Parathyroid adenoma (tissue), 2 donors: Measurements from ENCODE around the gene MEGF9.

ENCODE experiments used
- H2AFZ ChIP-seq: fragments of 300-600 bp; sonication (generic); one replicate; pipeline ENCODE4 v1.7.0; 2017; ENCODE audit warnings: antibody characterized with exemption, mild to moderate bottlenecking
- H3K27ac ChIP-seq: fragments of 300-600 bp; sonication (generic); one replicate; pipeline ENCODE4 v1.7.0; 2017
- H3K27me3 ChIP-seq: fragments of 300-600 bp; sonication (generic); one replicate; pipeline ENCODE4 v1.7.0; 2017; ENCODE audit warnings: low read length; ENCODE audit not compliant: control insufficient read depth, insufficient read depth
- H3K36me3 ChIP-seq: fragments of 300-600 bp; sonication (generic); one replicate; pipeline ENCODE4 v1.7.0; 2017; ENCODE audit warnings: low read length; ENCODE audit not compliant: control insufficient read depth, insufficient read depth
- H3K4me1 ChIP-seq: fragments of 300-600 bp; sonication (generic); one replicate; pipeline ENCODE4 v1.7.0; 2017; ENCODE audit warnings: control low read depth
- H3K4me2 ChIP-seq: fragments of 300-600 bp; sonication (generic); one replicate; pipeline ENCODE4 v1.7.0; 2017; ENCODE audit warnings: low read length
- H3K4me3 ChIP-seq: fragments of 300-600 bp; sonication (generic); one replicate; pipeline ENCODE4 v1.7.0; 2017; ENCODE audit warnings: low read depth, low read length
- H3K79me2 ChIP-seq: fragments of 300-600 bp; sonication (generic); one replicate; pipeline ENCODE4 v1.7.0; 2017; ENCODE audit warnings: control low read depth
- H3K9ac ChIP-seq: fragments of 300-600 bp; sonication (generic); one replicate; pipeline ENCODE4 v1.7.0; 2017; ENCODE audit warnings: mild to moderate bottlenecking
- H3K9me3 ChIP-seq: fragments of 300-600 bp; sonication (generic); one replicate; pipeline ENCODE4 v1.7.0; 2017; ENCODE audit warnings: low read length; ENCODE audit not compliant: control insufficient read depth
- TF ChIP-seq, protein P1 (sequence below): fragments of 300-600 bp; sonication (generic); IDR thresholded peaks from one replicate; pipeline ENCODE4 v1.7.0; 2017; ENCODE audit warnings: antibody characterized with exemption, mild to moderate bottlenecking
- donor health status: primary hyperparathyroidism.

The MEGF9 gene

DNA sequence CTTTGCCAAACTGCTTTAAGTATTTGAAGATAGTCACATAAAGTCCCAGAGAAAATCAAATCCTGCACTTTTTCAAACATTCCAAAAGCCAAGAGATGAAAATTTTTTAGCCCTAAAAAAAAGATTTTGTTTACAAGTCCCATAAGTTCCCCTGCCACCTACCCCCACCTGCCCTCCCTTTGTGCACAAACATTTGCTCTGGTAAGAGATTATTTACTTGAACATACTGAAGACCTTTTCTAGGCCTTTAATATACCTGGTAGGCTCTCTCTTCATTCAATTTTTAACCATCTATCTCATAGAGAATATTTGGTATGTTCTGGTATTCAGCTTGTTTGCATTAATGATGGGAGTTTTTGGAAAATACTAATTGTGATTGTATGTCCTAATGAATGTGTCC is 50.3 kb downstream of the MEGF9 start:
- H3K4me1 ChIP-seq = no peaks in the 10 kb centered on the region
- H3K4me2 ChIP-seq = no peak overlapping the region
- no peaks in the 10 kb centered on the region for H3K27me3 ChIP-seq
- H3K36me3 ChIP-seq = no peaks in the 10 kb centered on the region
- no peak overlapping the region for H3K4me3 ChIP-seq
- no peaks in the 10 kb centered on the region for H3K79me2 ChIP-seq
- H3K9ac ChIP-seq = no peak overlapping the region
- H2AFZ ChIP-seq = no peak overlapping the region
- TF ChIP-seq, protein P1, sequence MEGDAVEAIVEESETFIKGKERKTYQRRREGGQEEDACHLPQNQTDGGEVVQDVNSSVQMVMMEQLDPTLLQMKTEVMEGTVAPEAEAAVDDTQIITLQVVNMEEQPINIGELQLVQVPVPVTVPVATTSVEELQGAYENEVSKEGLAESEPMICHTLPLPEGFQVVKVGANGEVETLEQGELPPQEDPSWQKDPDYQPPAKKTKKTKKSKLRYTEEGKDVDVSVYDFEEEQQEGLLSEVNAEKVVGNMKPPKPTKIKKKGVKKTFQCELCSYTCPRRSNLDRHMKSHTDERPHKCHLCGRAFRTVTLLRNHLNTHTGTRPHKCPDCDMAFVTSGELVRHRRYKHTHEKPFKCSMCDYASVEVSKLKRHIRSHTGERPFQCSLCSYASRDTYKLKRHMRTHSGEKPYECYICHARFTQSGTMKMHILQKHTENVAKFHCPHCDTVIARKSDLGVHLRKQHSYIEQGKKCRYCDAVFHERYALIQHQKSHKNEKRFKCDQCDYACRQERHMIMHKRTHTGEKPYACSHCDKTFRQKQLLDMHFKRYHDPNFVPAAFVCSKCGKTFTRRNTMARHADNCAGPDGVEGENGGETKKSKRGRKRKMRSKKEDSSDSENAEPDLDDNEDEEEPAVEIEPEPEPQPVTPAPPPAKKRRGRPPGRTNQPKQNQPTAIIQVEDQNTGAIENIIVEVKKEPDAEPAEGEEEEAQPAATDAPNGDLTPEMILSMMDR = no peak
- no peaks in the 10 kb centered on the region for H3K9me3 ChIP-seq
- H3K27ac ChIP-seq = no peak overlapping the region

DNA sequence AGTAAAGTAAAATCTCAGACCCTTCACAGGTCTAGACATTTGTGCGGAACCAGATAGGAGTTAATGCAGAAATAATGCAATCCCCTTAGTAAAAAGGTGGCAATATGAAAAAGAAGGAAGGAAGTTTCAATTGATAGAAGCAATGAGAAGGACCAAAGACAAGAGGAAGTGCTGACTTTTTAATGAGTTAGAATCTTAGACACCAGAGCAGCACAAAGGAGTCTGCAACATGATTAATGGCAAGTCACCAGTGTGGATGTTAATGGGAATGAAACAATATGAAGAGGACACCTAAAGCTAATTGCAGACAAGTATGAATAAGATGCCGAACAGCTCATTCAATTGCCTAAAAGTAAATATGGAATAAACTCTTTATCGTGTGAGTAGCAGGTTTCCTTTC is 50.9 kb downstream of the MEGF9 start:
- H3K4me3 ChIP-seq = no peak overlapping the region
- no peak overlapping the region for H3K4me2 ChIP-seq
- TF ChIP-seq, protein P1 = no peak
- no peak overlapping the region for H2AFZ ChIP-seq
- no peaks in the 10 kb centered on the region for H3K9me3 ChIP-seq
- no peaks in the 10 kb centered on the region for H3K4me1 ChIP-seq
- no peaks in the 10 kb centered on the region for H3K27me3 ChIP-seq
- H3K9ac ChIP-seq = no peak overlapping the region
- no peaks in the 10 kb centered on the region for H3K79me2 ChIP-seq
- H3K36me3 ChIP-seq = no peaks in the 10 kb centered on the region
- no peak overlapping the region for H3K27ac ChIP-seq

DNA sequence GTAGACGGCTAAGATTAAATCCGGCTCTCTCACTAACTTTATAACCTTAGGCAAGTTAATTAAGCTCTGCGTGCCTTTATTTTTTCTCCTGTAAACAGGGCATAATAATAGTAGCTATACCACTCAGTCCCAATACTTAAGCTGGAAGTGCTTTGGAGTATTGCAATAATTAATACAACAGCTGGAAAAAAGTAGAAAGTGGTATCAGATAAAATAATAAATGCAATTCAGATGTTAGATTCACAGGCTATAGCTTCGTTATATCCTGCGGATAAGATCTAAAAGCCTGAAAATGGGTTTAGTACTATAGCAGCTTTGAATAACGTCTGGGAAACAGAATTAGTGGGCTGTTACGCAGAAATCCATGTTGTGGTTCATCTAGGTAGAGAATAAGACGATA is 51.8 kb downstream of the MEGF9 start:
- no peak overlapping the region for H3K9ac ChIP-seq
- no peaks in the 10 kb centered on the region for H3K9me3 ChIP-seq
- H2AFZ ChIP-seq = no peak overlapping the region
- no peaks in the 10 kb centered on the region for H3K4me1 ChIP-seq
- no peak overlapping the region for H3K4me3 ChIP-seq
- TF ChIP-seq, protein P1 = no peak
- H3K4me2 ChIP-seq = no peak overlapping the region
- H3K27ac ChIP-seq = no peak overlapping the region
- no peaks in the 10 kb centered on the region for H3K27me3 ChIP-seq
- H3K79me2 ChIP-seq = no peaks in the 10 kb centered on the region
- H3K36me3 ChIP-seq = no peaks in the 10 kb centered on the region

DNA sequence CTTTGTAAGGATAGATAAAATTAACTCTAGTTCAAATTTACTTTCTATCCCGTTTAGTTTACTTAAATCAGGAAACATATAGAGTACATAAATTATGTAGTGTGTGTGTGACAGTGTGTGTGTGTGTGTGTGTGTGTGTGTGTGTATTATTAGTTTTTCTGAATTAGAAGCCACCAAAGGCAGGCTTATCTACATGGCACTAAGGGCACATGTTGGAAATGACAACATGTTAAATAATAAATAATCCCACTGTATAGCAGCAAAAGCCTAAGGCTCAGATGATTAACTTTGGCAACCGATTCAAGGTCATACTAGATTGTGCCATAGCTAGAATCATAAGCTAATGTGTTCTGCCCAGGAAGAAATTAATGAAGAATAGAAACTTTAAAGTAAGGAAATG is 54.6 kb downstream of the MEGF9 start:
- H3K27ac ChIP-seq = no peak overlapping the region
- no peak overlapping the region for H2AFZ ChIP-seq
- H3K4me2 ChIP-seq = no peak overlapping the region
- H3K9me3 ChIP-seq = no peaks in the 10 kb centered on the region
- H3K27me3 ChIP-seq = no peaks in the 10 kb centered on the region
- TF ChIP-seq, protein P1 = no peak
- H3K9ac ChIP-seq = no peak overlapping the region
- H3K4me3 ChIP-seq = no peak overlapping the region
- H3K4me1 ChIP-seq = no peaks in the 10 kb centered on the region
- H3K79me2 ChIP-seq = no peaks in the 10 kb centered on the region
- no peaks in the 10 kb centered on the region for H3K36me3 ChIP-seq

DNA sequence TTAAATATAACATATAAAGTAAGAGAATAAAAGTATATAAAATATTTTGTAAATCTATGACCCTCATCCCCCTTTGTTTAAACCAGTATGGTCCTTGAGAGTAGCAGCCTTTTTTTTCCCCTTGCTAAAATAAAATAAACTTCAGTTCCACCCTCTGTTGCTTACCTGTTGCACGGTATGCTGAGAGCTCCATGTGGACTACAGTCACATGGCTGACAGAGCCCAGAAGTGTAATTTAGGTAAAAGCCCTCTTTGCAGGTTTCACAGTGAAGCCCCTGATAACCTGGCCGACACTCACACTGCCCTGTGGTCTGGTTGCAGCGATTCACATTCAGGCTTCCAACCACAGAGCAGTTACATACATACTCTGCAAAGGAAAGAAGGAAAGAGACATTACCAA is 55.1 kb downstream of the MEGF9 start:
- TF ChIP-seq, protein P1 = no peak
- no peak overlapping the region for H3K27ac ChIP-seq
- H3K9me3 ChIP-seq = no peaks in the 10 kb centered on the region
- H3K4me1 ChIP-seq = no peaks in the 10 kb centered on the region
- no peaks in the 10 kb centered on the region for H3K27me3 ChIP-seq
- H2AFZ ChIP-seq = no peak overlapping the region
- H3K36me3 ChIP-seq = no peaks in the 10 kb centered on the region
- no peak overlapping the region for H3K4me2 ChIP-seq
- no peaks in the 10 kb centered on the region for H3K79me2 ChIP-seq
- no peak overlapping the region for H3K4me3 ChIP-seq
- H3K9ac ChIP-seq = no peak overlapping the region
